ENCODE data around the gene VPS16.

- TF ChIP-seq POLR2AphosphoS5 (IDR thresholded peaks at IDR 0.05) (no peak), EP300 (conservative IDR thresholded peaks at IDR 0.05; ENCODE audit: poor library complexity, severe bottlenecking) (no peak)
- TF ChIP-seq, protein P1, sequence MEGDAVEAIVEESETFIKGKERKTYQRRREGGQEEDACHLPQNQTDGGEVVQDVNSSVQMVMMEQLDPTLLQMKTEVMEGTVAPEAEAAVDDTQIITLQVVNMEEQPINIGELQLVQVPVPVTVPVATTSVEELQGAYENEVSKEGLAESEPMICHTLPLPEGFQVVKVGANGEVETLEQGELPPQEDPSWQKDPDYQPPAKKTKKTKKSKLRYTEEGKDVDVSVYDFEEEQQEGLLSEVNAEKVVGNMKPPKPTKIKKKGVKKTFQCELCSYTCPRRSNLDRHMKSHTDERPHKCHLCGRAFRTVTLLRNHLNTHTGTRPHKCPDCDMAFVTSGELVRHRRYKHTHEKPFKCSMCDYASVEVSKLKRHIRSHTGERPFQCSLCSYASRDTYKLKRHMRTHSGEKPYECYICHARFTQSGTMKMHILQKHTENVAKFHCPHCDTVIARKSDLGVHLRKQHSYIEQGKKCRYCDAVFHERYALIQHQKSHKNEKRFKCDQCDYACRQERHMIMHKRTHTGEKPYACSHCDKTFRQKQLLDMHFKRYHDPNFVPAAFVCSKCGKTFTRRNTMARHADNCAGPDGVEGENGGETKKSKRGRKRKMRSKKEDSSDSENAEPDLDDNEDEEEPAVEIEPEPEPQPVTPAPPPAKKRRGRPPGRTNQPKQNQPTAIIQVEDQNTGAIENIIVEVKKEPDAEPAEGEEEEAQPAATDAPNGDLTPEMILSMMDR (IDR thresholded peaks at IDR 0.05; ENCODE audit: poor library complexity, severe bottlenecking): no peak
Observed at GRCh38 chr20:2864626-2865025, 24.1 kb downstream of the VPS16 start.

Data from neural cell (in vitro differentiated cells).